Esophagus muscularis mucosa (tissue), 4 donors: ENCODE results near the gene LAMA3.

Experiments used
- EP300 ChIP-seq: sonication (generic); formaldehyde crosslinking; IDR thresholded peaks from one replicate; pipeline ENCODE4 v1.6.1; 2017; ENCODE audit warnings: antibody characterized with exemption
- POLR2A ChIP-seq: fragments of 450-650 bp; IDR thresholded peaks from one replicate; pipeline ENCODE4 v1.6.1; 2017; ENCODE audit warnings: antibody characterized with exemption, moderate library complexity, mild to moderate bottlenecking, low read depth
- TF ChIP-seq, protein P1 (sequence below), 3 experiments: fragments of 200-600 bp in 2 of 3; fragments of 450-650 bp in 1 of 3; sonication (generic) in 2 of 3; IDR thresholded peaks; one replicate each; pipeline ENCODE4 v1.5.1; 2017 to 2019; ENCODE audit warnings: antibody characterized with exemption in 3 of 3, mild to moderate bottlenecking in 2 of 3, moderate library complexity in 1 of 3

DNA sequence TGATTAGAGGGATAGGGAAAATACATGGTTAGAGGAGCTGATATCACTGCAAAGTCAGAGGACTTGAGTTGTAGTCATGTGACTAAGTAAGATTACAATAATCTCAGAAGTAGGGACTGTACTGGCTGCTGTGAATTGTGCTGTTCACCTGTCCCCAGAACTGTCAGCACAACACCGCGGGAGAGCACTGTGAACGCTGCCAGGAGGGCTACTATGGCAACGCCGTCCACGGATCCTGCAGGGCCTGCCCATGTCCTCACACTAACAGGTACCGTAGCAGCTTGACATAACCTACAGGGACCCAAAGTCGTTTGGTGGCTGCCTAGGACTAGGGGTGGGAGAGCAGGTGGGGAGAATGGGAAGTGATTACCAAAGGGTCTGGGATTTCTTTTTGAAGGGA, 192.5 kb downstream of the LAMA3 start:
- TF ChIP-seq, protein P1, sequence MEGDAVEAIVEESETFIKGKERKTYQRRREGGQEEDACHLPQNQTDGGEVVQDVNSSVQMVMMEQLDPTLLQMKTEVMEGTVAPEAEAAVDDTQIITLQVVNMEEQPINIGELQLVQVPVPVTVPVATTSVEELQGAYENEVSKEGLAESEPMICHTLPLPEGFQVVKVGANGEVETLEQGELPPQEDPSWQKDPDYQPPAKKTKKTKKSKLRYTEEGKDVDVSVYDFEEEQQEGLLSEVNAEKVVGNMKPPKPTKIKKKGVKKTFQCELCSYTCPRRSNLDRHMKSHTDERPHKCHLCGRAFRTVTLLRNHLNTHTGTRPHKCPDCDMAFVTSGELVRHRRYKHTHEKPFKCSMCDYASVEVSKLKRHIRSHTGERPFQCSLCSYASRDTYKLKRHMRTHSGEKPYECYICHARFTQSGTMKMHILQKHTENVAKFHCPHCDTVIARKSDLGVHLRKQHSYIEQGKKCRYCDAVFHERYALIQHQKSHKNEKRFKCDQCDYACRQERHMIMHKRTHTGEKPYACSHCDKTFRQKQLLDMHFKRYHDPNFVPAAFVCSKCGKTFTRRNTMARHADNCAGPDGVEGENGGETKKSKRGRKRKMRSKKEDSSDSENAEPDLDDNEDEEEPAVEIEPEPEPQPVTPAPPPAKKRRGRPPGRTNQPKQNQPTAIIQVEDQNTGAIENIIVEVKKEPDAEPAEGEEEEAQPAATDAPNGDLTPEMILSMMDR (IDR thresholded peaks at IDR 0.05): no peak
- TF ChIP-seq EP300: no peak
- TF ChIP-seq POLR2A: no peak
